GM19372 (cell line): ENCODE results near the gene ABCE1.

Experiments
- ATAC-seq: cut with Tn5 transposase; IDR thresholded peaks from one replicate; pipeline ENCODE4 v1.9.1; 2021; ENCODE audit warnings: mild to moderate bottlenecking, low read depth, moderate library complexity; ENCODE audit not compliant: unreplicated experiment

The ABCE1 gene

GRCh38 chr4:145097821-145098674, at the start of gene ABCE1, which contains the start of gene ANAPC10:
ABCE1 (plus strand) TSS chr4:145098311; CDS start chr4:145104413, 6,102 bp downstream.
ANAPC10 (minus strand) TSS chr4:145098196; CDS start chr4:145096099, 2,097 bp downstream.
- peak; percentile 78 for ATAC-seq

- no peak for ATAC-seq
These were observed 49.3 kb upstream of the ABCE1 start for GRCh38 chr4:145048817-145049216.

GRCh38 chr4:145049241-145049640, 48.9 kb upstream of the ABCE1 start:
- no peak for ATAC-seq

- no peak for ATAC-seq
These were observed 42.4 kb upstream of the ABCE1 start for GRCh38 chr4:145055533-145056257.

GRCh38 chr4:145056325-145057130, 41.6 kb upstream of the ABCE1 start:
- ATAC-seq, result no peak

- no peak for ATAC-seq
These were observed 39.9 kb upstream of the ABCE1 start for GRCh38 chr4:145058256-145058655.

GRCh38 chr4:145061318-145061920, 36.7 kb upstream of the ABCE1 start:
- peak; percentile 74 for ATAC-seq

GRCh38 chr4:145066063-145066501, 32.0 kb upstream of the ABCE1 start:
- no peak for ATAC-seq

GRCh38 chr4:145069361-145069760, 28.8 kb upstream of the ABCE1 start:
- no peak for ATAC-seq

- no peak for ATAC-seq
These were observed 26.6 kb upstream of the ABCE1 start for GRCh38 chr4:145071560-145071959.

- ATAC-seq, result no peak
These were observed 22.2 kb upstream of the ABCE1 start for GRCh38 chr4:145075742-145076468.

- ATAC-seq, result no peak
These were observed 21.6 kb upstream of the ABCE1 start for GRCh38 chr4:145076469-145076855.

GRCh38 chr4:145081756-145082155, 16.4 kb upstream of the ABCE1 start:
- ATAC-seq, result no peak

GRCh38 chr4:145083891-145084605, 14.1 kb upstream of the ABCE1 start:
- ATAC-seq, result no peak

- no peak for ATAC-seq
These were observed 7.7 kb upstream of the ABCE1 start for GRCh38 chr4:145090380-145090779.

GRCh38 chr4:145093638-145094037, 4.5 kb upstream of the ABCE1 start:
- ATAC-seq, result no peak

- ATAC-seq, result peak; percentile 2
These were observed 735 bp upstream of the ABCE1 start for GRCh38 chr4:145097331-145097820.

- ATAC-seq, result peak; percentile 1
These were observed 545 bp downstream of the ABCE1 start for GRCh38 chr4:145098675-145099037.

- ATAC-seq, result no peak
These were observed 1.5 kb downstream of the ABCE1 start for GRCh38 chr4:145099653-145100052.
